ENCODE results near the gene ARHGAP27.
"Not testable (repeated sequence)": the region's sequence is repeated elsewhere in the genome, so short reads cannot be mapped to it uniquely, and the experiment has no call there.

ARHGAP27 gene, protein sequence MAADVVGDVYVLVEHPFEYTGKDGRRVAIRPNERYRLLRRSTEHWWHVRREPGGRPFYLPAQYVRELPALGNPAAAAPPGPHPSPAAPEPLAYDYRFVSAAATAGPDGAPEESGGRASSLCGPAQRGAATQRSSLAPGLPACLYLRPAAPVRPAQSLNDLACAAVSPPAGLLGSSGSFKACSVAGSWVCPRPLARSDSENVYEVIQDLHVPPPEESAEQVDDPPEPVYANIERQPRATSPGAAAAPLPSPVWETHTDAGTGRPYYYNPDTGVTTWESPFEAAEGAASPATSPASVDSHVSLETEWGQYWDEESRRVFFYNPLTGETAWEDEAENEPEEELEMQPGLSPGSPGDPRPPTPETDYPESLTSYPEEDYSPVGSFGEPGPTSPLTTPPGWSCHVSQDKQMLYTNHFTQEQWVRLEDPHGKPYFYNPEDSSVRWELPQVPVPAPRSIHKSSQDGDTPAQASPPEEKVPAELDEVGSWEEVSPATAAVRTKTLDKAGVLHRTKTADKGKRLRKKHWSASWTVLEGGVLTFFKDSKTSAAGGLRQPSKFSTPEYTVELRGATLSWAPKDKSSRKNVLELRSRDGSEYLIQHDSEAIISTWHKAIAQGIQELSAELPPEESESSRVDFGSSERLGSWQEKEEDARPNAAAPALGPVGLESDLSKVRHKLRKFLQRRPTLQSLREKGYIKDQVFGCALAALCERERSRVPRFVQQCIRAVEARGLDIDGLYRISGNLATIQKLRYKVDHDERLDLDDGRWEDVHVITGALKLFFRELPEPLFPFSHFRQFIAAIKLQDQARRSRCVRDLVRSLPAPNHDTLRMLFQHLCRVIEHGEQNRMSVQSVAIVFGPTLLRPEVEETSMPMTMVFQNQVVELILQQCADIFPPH

DNA sequence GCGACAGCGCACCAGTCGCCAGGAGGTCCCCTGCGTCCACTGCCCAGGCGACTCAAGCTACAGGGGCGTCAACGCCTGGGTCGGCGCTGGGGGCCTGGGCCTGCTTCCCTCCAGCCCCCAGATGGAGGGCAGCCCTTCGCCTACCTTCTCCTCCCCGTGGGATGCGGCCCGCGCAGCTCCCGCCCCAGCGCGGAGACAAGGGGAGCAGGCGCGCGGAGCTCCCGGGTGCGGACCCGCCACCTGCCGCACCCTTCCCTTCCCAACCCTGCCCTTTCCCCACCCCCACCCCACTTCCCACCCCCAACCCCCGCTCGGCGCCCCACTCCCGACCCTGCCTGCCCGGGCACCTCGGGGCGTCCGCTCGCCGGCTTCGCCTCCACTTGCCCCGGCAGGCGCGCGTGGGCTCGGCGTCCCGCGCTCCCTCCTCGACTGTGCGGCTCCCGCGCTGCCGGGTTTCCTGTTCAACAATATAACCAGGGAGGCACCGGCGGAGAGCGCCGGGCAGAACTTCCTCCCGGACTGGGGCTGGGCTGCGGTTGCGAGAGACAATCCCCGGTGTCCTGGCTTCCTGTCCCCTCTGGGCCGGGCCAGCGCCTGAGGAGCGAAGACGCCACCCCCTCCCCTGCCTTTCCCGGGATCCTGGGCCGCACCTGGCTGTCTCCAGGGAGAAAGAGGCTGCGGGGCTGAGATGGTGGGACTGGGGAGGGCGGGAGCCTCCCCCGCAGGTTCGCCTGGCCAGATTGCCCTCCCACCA, at the start of gene ARHGAP27:
TSS of gene ARHGAP27 (minus strand) at position 466 of the 754 bp plus-strand sequence. CDS start 2,591 bp downstream, outside the sequence.
- DNase-seq = no peak

DNA sequence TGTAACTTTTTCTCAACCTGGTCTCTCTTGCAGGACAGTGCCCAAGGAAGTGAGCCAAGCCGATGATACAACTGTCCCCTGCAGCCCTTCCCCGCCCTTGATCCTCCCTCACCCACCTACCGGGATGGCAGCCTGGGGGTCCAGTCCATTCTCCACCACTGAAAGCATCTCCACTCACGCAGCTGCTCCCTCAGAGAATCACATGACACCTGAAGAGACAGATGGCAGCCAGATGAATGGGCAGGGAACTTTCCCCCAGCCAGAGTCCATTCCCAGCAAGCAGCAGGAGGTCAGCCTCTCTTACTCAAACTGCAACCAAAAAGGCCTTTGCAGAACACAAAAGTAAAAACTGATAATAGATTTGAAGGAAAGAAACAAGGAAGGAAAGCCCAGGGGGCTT, 49.6 kb upstream of the ARHGAP27 start:
- DNase-seq = not testable (repeated sequence)

DNA sequence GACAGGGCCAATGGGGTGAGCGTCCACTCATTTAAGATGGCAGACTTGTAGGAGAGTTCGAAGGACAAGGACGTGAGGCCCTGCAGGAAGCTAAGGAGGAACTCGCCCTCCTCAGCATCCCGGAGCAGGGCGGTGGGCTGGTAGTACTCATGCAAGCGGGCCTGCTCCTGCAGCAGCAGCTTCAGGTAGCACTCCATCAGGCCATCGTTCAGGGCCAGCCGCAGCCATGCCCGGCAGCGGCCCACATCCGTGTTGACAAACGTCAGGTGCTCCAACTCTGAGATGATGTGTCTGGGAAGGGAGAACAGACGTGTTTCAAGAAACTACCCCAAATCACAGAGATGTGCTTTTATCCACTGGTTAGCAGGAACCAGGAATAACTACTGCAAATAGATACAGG, 42.8 kb upstream of the ARHGAP27 start:
- not testable (repeated sequence) for DNase-seq

DNA sequence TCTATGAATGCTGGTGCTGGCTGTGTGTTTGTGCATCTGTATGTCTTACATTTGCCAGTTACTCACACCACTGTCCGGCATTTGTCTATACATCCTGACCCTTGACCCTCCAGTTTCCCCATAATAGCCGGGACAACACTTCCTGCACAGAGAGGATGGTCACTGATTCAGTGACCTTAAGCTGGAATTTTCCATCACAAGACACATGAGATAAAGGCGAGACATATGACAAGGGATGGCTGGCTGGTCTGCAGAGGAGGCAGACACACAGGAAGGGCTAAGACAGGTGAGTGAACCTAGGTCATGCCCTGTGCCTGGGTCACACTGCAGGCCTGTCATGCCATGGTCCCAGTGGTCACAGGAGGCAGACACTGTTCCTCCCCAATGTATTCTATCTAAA, 39.6 kb upstream of the ARHGAP27 start:
- not testable (repeated sequence) for DNase-seq

DNA sequence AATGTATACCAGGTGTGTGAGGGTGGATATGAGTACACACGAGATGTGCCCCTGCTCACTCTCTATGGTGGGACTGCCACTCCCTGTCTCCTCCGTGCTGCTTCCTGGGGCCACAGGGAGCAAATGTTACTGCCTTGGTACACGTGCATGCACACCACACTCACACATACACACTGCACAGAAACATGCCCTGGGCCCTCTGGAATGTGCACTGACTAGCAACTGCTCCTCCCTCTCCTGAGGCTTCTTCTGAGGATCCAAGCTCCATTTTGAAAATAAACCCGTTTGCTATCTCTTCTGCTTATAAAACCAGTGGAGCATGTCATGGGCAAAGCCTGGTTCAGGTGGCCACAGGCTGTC, 36.5 kb upstream of the ARHGAP27 start:
- DNase-seq = not testable (repeated sequence)

DNA sequence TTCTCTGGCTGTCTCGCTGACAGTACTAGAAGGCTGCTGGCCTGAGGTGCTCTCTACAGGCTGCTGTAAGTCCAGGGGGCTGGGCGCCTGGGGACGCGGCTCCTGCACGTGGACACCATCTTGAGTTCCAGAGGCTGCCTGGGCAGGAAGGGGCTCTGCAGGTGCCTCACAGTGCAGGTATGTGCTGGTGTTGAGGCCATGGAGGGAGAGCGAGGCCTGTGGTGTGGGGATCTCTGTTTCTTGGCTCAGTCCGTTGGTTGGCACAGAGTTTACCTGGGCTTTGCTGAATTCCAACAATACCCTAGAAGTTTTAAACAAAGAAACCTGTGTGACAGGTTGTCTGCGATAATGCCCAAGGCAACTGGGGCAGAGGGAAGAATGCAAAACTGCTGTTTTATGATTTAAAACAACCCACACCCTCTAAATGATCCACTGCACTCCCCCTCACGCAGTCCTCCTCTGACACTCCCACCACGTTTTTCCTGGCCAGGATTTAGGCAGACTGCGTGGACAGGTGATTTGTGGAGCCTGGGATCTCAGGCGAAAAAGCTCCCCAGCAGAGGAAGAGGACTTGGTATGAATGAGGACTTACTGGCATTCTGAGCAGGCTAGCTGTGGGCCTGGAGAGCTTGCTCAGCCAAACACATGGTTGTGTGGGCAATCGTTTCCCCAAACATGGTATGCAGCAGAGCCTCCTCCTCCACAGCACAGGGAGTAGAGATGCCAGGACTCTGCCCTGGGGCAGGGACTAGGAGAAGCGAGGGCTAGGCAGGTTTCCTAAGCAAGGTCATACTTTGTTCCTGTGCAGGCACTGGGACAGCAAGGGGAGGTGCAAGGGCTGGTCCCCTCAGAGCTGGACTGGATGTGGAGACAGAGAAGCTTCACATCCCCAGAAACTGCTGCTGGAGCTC, 35.9 kb upstream of the ARHGAP27 start:
- not testable (repeated sequence) for DNase-seq

DNA sequence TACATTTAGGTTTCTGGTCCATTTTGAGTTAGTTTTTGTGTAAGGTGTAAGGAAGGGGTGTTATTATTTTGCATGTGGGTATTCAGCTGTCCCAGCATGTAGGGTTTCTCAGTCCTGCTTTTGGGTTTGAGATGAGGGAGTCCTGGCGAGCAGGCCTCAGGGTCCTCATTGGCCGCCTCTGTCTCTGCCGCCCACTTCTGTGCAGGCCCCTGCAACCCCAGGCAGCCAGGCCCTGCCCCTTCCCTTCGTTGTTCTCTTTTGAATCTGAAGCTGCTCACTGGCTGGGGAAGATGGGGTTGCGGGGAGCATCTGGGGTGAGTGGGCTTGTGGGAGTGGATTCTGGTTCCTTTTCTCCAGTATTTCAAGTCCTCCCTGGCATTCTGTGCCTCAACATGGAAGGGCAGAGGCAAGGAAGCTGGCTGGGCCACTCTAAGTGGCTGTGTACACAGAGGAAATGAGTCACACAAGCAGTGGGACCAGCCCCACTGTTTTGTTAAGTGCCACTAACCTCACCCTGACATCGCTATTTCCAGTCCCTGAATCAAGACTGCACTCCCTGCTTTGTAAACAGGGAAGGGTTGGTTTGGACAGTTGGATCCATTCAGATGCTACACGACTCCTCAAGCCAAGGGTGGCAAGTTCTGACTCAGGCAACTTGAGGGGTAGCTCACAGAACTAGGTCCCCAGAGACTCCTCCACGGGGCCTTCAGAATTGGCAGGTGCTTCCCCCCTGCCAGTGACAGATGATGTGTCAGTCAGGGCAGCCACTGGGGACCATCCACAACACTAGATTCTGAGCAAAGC, 29.1 kb upstream of the ARHGAP27 start:
- DNase-seq = not testable (repeated sequence)

DNA sequence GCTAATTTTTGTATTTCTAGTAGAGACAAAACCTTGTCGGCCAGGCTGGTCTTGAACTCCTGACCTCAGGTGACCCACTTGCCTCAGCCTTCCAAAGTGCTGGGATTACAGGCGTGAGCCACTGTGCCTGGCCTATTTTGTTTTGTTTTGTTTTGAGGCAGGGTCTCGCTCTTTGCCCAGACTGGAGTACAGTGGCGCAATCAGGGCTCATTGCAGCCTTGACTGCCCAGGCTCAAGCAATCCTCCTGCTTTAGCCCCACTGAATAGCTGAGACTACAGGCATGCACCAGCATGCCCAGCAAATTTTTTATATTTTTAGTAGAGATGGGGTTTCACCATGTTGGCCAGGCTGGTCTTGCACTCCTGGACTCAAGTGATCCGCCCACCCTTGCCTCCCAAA, 27.8 kb upstream of the ARHGAP27 start:
- DNase-seq = not testable (repeated sequence)

DNA sequence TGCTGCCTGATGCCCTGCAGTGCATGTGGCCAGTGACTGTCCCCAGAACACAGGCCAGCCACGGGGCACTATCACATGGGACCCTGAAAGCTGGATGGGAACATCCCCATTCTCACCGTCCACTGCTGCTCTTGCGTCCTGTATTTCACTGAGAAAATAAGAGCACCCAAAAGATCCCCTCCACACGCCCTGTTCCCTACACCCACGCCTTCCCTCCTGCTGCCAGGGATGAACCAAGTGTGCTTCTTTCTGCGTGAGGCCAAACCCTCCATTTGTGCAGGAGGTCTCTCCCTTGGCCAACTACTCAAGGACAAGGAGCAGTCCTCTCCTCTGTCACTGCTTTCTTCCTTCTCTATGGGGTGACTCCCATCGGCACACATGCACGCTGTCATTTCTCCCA, 21.7 kb upstream of the ARHGAP27 start:
- not testable (repeated sequence) for DNase-seq

DNA sequence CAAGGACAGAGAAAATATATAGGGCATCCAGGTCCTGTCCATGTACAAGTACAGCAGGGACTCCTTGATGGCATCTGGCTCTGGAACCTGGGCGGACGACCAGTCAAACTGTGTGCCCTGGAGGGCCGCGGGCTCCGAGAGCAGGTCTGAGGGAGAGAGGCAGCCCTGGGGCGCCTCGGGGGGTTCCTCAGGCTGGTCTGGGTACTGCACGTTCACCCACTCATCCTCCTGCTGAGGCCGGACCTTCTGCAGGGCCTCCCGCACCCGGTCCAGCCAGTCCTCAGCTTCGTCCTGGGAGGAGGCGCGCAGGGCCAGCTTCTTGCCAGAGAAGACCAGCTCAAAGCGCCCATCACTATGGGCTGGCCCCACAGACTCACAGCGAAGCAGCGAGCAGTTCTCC, 21.1 kb upstream of the ARHGAP27 start:
- DNase-seq = not testable (repeated sequence)

DNA sequence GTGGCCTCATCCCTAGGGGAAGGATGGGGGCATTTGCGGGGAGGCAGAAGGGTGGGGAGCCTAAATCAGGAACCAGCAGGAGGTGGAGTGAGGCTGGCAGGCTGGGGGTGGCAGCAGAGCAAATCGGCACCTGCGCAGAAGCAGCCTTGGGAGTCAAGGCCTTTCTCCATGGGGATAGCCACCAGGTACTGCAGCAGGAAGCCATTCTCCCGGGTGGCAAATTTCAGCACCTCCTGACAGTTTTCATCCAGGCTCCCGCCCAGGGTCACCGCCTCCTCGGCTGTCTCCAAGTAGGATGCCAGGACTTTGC, 20.5 kb upstream of the ARHGAP27 start:
- DNase-seq = not testable (repeated sequence)

DNA sequence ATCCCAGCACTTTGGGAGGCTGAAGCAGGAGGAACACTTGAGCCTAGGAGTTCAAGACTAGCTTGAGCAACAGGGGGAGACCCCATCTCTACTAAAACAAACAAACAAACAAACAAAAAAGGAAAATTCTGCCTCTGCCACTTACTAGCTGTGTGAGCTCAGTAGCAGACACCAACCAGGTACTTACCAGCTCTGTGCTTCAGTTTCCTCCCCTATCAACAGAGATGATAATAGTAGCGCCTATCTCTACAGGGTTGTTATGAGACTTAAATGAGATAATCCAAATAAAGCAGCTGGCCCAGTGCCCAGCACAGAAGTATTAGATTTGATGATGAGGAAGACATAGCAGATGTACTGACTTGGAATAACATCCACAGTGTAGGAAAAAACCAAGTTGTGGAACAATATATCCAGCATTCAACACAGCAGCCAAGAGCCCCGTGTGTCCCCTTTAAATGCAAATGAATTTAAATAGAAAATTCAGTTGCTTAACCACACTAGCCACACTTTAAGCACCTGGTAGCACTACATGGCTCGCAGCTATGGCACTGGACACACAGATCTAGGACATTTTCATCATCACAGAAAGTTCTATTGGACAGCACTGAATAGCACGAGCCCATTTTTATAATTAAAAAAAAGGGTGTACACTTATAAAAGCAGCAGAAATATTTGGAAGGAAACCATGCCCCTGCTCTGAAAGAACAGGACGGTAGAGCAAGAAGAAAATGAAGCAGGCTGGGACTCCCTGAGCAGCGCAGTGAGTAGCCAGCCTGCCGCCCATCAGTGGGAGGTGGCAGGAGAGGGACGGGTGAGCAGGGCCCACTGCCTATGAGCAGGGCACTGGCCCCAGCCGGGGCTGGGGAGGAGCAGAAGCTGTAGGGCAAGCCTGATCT, 19.9 kb upstream of the ARHGAP27 start:
- DNase-seq = not testable (repeated sequence)

DNA sequence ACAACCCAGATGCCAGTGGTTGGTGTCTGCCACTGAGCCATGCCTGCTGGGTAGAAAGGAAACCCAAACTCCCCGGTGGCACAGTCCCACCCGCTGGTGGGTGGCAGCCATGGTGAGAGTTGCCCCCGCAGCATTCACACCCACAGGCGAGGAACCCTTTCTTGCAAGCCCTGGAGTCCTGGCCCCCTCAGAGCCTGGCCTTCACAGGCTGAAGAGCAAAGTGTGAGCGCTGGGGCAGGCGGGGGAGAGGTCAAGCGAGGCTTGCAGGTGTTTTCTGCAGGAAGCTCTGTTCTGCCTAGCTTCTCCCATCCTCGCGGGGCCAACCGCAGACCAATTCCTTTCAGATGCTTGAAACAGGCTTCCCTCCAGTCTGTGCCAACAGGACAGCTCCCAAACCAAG, 19.0 kb upstream of the ARHGAP27 start:
- not testable (repeated sequence) for DNase-seq

DNA sequence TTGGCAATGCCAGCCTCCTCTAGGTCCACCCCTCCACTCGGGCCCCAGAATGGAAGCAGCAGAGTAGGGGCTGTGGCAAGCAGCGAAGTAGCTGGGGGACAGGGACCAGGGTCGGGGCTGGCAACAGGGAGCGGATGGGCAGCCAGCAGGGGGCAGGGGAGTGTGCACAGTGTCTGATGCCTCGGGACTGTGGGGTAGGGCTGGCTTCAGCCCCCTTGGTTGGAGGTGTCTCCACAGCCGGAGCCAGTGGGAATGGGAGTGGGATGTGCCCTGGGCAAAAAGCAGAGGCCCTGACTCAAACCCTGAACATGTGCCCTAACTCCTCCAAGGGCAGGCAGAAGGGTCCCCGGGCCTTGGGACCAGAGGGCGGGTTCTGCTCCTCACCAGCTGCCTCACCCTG, 18.5 kb upstream of the ARHGAP27 start:
- DNase-seq = no peak

DNA sequence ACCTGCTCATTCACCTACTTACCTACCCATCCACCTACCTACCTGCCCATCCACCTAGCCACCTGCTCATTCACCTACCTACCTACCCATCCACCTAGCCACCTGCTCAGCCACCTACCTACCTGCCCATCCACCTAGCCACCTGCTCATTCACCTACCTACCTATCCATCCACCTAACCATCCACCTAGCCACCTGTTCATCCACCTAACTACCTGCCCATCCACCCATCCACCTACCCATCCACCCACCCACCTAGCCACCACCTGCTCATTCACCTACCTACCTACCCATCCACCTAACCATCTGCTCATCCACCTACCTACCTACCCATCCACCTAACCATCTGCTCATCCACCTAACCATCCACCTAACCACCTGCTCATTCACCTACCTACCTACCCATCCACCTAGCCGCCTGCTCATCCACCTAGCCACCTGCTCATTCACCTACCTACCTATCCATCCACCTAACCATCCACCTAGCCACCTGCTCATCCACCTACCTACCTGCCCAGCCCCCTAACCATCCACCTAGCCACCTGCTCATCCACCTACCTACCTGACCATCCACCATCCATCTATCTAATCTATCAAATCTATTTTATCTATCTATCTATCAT, 17.1 kb upstream of the ARHGAP27 start:
- DNase-seq = not testable (repeated sequence)

DNA sequence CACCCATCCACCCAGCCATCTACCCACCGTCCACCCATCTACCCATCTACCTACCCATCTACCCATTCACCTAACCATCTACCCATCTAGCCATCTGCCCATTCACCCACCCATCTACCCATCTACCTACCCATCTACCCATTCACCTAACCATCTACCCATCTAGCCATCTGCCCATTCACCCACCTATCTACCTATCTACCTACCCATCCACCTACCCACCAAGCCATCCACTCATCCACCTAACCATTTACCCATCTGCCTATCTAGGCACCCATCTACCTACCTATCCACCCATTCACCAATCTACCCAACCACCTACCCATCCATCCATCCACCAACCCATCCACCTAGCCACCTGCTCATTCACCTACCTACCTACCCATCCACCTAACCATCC, 16.6 kb upstream of the ARHGAP27 start:
- not testable (repeated sequence) for DNase-seq

DNA sequence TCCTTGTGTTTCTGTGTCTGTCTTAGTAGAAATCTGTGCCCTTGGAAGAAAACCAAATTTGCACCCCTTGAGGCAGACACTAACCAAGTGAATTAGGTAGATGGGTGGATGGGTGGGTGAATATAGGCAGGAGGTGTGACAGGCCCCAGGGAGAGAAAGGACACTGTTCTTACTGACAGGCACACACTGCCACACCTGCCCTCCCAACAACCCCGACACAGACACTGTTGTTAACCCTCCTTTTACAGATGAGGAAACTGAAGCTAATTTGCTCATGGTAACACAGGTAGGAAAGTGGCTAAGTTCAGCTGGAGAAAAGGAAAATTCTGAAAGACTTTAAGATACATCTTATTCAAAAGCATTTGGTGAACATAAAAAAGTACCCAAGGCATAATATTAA, 15.8 kb upstream of the ARHGAP27 start:
- not testable (repeated sequence) for DNase-seq

DNA sequence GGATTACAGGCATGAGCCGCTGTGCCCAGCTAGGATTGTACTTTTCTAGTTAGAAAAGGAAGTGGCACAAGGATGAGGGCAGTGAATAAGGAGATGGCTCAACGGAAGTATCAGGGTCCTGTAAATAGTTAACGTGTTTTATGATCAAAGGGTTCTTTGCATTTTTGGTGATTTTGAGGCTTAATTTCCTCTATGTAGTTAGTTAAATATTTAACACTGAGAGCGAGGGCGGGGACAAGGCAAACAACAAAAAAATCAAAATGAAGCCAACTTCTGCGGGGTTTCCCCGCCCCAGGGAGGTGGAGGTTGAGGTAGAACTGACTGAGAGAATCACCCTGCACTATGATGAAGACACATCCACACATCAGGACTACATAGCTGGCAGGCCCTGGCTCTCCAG, 15.4 kb upstream of the ARHGAP27 start:
- DNase-seq = not testable (repeated sequence)

DNA sequence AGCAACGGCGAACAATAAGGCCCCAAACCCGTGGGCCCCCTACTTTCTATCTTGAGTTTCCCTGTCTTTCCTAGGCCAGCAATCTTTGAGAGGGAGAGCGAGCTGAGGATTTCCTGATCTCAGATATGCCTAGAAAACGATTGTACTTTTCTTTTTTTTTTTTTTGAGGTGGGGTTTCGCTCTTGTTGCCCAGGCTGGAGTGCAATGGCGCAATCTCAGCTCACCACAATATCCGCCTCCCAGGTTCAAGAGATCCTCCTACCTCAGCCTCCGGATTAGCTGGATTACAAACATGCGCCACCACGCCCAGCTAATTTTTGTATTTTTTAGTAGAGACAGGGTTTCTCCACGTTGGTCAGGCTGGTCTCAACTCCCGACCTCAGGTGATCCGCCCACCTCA, 15.0 kb upstream of the ARHGAP27 start:
- DNase-seq = not testable (repeated sequence)

Measured in activated effector memory CD4-positive, alpha-beta T cell treated with Interleukin-2 at 50 U/mL for 16 hours (primary cell).